Prostate gland (tissue), 2 donors: ENCODE measurements around the gene RBM10. TPM values are rescaled to one million over a fixed set of nuclear protein-coding genes. Genes with fewer than 3 reads are reported as not detected.

Experiments
- DNase-seq: peaks from one replicate; pipeline ENCODE4 v3.0.0-alpha.2; 2019; ENCODE audit warnings: low spot score
- H3K27ac ChIP-seq, 2 donors: fragments of 200-600 bp; sonication (generic); 2 replicates each; pipeline ENCODE4 v1.5.1; 2017 to 2019
- H3K27me3 ChIP-seq: fragments of 200-600 bp; sonication (generic); replicated peaks from 2 replicates; pipeline ENCODE4 v1.5.1; 2019; ENCODE audit not compliant: insufficient read depth
- H3K36me3 ChIP-seq, 2 donors: fragments of 200-600 bp; sonication (generic); 1 replicate in 1 of 2; 2 replicates in 1 of 2; pipeline versions ENCODE4 v1.5.1 to v1.8.1; 2017 to 2019
- H3K4me1 ChIP-seq: fragments of 200-600 bp; sonication (generic); replicated peaks from 2 replicates; pipeline ENCODE4 v1.5.1; 2019
- H3K4me3 ChIP-seq, 2 donors: fragments of 200-600 bp; sonication (generic); 2 replicates each; pipeline ENCODE4 v1.5.1; 2017 to 2019
- H3K9me3 ChIP-seq: fragments of 200-600 bp; sonication (generic); 2 replicates; pipeline ENCODE4 v1.5.1; 2017
- POLR2A ChIP-seq: fragments of 450-650 bp; IDR thresholded peaks from one replicate; pipeline ENCODE4 v1.6.1; 2016; ENCODE audit warnings: antibody characterized with exemption, mild to moderate bottlenecking
- POLR2AphosphoS5 ChIP-seq: sonication (generic); formaldehyde crosslinking; IDR thresholded peaks from one replicate; pipeline ENCODE4 v1.6.1; 2017; ENCODE audit warnings: antibody characterized with exemption
- WGBS: methylation state at CpG from one replicate; pipeline ENCODE4 v1.1.5; 2018; 5-methylcytosine and 5-hydroxymethylcytosine counted together
- intact Hi-C: fragments of 100-400 bp; cut with DNase I; formaldehyde crosslinking; loops from one replicate; pipeline ENCODE4 v1.14.2; 2022
- total RNA-seq, 2 donors: library from RNA; depleted of rRNA; stranded (reverse); fragments of >200 nt; gene quantifications; one replicate each; pipeline ENCODE4 v1.1.0, GENCODE V29; 2016
- TF ChIP-seq, protein P1 (sequence below), 4 experiments: fragments of 200-600 bp in 2 of 4; fragments of 450-650 bp in 2 of 4; sonication (generic) in 2 of 4; IDR thresholded peaks; 1 replicate in 3 of 4; 2 replicates in 1 of 4; pipeline ENCODE4 v1.5.1; 2016 to 2019; ENCODE audit warnings: antibody characterized with exemption in 4 of 4, mild to moderate bottlenecking in 2 of 4, moderate library complexity in 2 of 4

RBM10 gene
- total RNA-seq, 2 donors from 2014 or later: 45.0 to 49.0 TPM

DNA sequence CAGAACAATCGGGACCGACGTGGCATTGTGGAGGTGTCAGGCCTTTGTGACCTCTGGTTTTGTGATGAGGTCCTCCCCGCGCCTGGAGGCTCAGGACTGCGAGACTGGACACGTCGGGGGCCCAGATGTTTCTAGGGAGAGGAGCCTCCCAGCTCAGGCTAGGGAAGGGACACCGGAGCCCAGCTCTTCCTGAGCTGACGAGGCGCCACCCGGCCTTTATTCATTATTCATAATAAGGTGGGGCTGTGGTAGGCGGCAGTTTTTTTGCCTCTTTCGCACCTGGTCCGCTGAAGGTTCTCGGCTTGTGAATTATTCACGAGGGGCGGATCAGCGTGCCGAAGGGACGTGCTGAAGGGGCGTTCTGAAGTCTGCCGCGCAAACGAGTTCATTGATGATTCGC is 46.3 kb downstream of the RBM10 start:
- DNase-seq: no peak
- H3K27ac ChIP-seq: peak overlapping the region; percentile 45 to 48
- H3K4me3 ChIP-seq: peak overlapping the region; percentile 34 to 36
- no peaks in the 10 kb centered on the region for H3K27me3 ChIP-seq
- no peaks in the 10 kb centered on the region for H3K9me3 ChIP-seq
- TF ChIP-seq POLR2AphosphoS5 (no peak), POLR2A (no peak)
- TF ChIP-seq, protein P1, sequence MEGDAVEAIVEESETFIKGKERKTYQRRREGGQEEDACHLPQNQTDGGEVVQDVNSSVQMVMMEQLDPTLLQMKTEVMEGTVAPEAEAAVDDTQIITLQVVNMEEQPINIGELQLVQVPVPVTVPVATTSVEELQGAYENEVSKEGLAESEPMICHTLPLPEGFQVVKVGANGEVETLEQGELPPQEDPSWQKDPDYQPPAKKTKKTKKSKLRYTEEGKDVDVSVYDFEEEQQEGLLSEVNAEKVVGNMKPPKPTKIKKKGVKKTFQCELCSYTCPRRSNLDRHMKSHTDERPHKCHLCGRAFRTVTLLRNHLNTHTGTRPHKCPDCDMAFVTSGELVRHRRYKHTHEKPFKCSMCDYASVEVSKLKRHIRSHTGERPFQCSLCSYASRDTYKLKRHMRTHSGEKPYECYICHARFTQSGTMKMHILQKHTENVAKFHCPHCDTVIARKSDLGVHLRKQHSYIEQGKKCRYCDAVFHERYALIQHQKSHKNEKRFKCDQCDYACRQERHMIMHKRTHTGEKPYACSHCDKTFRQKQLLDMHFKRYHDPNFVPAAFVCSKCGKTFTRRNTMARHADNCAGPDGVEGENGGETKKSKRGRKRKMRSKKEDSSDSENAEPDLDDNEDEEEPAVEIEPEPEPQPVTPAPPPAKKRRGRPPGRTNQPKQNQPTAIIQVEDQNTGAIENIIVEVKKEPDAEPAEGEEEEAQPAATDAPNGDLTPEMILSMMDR (IDR thresholded peaks at IDR 0.05): no peak
- 13% methylated on average over 19 of the region's 26 CpGs for WGBS
- intact Hi-C loops: loop anchor here (5.0 kb wide), 2 partner anchors 176 to 191 kb away; no protein-coding TSS in a partner anchor
- no peaks in the 10 kb centered on the region for H3K36me3 ChIP-seq
- no peaks in the 10 kb centered on the region for H3K4me1 ChIP-seq

DNA sequence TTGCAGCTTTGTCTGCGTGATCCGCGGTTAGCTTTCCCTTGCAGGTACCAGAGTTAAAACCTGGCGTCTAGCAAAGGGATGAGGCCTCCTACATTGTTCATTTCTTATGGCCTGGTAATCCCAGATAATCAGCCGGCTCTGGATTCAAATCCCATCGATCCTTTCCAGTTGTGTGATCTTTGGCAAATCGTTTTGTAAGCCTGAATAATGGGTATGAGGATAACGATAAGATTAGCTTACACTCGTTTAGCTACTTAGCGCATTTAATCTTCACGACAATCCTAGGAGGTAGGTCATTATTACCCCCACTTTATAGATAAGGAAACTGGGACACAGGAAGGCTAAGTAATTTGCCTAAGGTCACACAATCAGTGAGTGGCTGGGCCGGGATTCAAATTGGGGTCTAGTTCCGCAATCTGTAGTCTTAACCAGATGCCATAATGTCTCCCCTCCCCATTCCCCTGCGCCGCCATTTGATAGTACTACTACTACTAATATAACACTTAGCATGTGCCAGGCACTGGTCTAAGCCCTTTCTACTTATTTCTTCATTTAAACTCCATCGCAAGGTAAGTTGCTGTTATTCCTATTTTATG is 46.9 kb downstream of the RBM10 start:
- TF ChIP-seq POLR2AphosphoS5: no peak
- no peak for TF ChIP-seq POLR2A
- TF ChIP-seq, protein P1 (IDR thresholded peaks at IDR 0.05): no peak
- 66% methylated on average over 16 of the region's 16 CpGs for WGBS
- Histone ChIP-seq H3K4me3 (no peak overlapping the region), H3K9me3 (no peaks in the 10 kb centered on the region), H3K27me3 (no peaks in the 10 kb centered on the region), H3K4me1 (no peaks in the 10 kb centered on the region), H3K36me3 (no peaks in the 10 kb centered on the region), H3K27ac (no peak overlapping the region)
- intact Hi-C loops: loop anchor here (2.0 to 5.0 kb wide), 3 partner anchors 175 to 331 kb away; no protein-coding TSS in a partner anchor
- DNase-seq: no peak

DNA sequence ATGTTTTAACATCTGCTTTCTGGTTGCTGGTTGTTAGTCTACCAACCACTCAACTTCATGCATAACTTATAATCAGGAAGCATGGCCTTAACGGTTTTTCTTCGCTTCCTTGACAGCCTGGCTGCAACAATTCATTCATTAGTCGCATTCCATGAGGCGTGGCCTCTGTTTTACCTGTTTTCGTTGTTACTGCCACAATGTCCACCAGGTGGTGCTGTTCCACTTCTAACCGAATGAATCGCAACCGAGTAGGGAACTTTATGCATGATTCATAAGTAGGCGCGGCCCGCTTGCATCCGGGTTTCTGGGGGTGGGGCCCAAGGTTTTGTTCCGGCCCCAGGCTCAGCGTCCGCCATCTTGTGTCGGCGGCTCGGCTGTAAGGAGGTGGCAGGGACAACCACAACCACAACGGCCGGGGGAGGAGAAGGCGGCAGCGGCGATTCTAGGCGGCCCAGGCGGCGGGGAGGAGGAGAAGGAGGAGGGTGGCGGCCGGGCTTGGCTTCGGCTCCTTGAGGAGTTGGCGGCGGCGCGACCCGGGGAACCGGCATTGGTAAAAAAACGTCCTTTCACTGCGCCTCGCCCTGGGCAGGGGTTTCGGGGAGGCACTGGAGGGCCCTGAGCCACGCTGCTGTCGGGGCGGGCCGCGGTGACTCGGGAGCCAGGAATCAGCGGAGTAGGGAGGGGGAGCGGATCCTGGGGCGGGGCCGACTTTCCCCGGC is 48.6 kb downstream of the RBM10 start, which contains the start of gene UBA1:
Gene UBA1, plus strand, starts transcription at position 355 of the 719 bp plus-strand sequence. CDS start 4,974 bp downstream, outside the sequence.
- no peaks in the 10 kb centered on the region for H3K4me1 ChIP-seq

DNA sequence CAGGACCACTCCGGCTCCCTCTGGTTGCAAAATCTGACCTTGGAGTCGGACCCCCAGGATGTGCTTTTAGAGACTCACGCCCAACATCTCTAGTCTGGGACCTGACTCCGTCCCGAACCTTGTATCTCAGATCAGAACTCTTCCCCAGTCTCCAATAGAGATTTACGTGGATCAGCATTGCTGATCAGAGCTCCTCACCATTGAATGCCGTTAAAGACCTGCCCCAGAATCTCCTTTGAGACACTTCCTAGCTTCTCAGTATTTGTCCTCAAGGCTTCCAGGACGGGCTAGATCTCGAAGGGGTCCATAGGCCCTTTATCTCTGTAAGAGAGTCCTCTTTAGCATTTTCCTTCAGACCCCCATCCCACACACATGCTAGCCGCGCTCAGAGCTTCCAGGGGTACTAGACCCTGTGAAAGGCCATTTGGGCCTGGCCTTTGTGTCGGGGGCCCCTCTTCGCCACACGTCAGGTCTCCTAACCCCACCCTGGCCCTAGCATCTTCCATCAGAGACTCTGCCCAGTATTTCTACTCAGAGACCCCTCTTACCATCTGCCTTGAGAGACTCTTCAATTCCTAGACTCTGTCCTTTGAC is 49.3 kb downstream of the RBM10 start:
- no peak for DNase-seq
- WGBS: 1% methylated on average over 9 of the region's 14 CpGs
- intact Hi-C loops: loop anchor here (5.0 kb wide), 2 partner anchors 173 to 188 kb away; no protein-coding TSS in a partner anchor
- Histone ChIP-seq H3K27me3 (no peaks in the 10 kb centered on the region), H3K4me3 (peak overlapping the region; percentile 63 to 66), H3K4me1 (no peaks in the 10 kb centered on the region), H3K36me3 (no peaks in the 10 kb centered on the region), H3K9me3 (no peaks in the 10 kb centered on the region), H3K27ac (peak overlapping the region; percentile 96 to 98)
- TF ChIP-seq, protein P1 (IDR thresholded peaks at IDR 0.05): no peak
- no peak for TF ChIP-seq POLR2A
- no peak for TF ChIP-seq POLR2AphosphoS5

More for the DNA sequence above, 48.6 kb downstream of the RBM10 start, which contains the start of gene UBA1:
- intact Hi-C loops: loop anchor here (2.0 to 5.0 kb wide), 3 partner anchors 174 to 329 kb away; no protein-coding TSS in a partner anchor
- TF ChIP-seq POLR2A (peak; percentile 76), POLR2AphosphoS5 (peak; percentile 95)
- TF ChIP-seq, protein P1 (IDR thresholded peaks at IDR 0.05): peak; percentile 48 to 92 (median 88)
- peak within 1 kb of the TSS; percentile 96 to 98 for H3K27ac ChIP-seq
- H3K36me3 ChIP-seq: no peaks in the 10 kb centered on the region
- WGBS: 0% methylated on average over 12 of the region's 50 CpGs
- no peaks in the 10 kb centered on the region for H3K9me3 ChIP-seq
- DNase-seq: peak; percentile 92
- H3K27me3 ChIP-seq: no peaks in the 10 kb centered on the region
- peak within 1 kb of the TSS; percentile 63 to 66 for H3K4me3 ChIP-seq
